GM19455 (cell line): ENCODE measurements around the gene SORCS1.
"Not testable (repeated sequence)": the region's sequence is repeated elsewhere in the genome, so short reads cannot be mapped to it uniquely, and the experiment has no call there.

ENCODE experiments used
- ATAC-seq: cut with Tn5 transposase; IDR thresholded peaks from one replicate; pipeline ENCODE4 v1.9.1; 2021; ENCODE audit not compliant: unreplicated experiment

The SORCS1 gene

DNA sequence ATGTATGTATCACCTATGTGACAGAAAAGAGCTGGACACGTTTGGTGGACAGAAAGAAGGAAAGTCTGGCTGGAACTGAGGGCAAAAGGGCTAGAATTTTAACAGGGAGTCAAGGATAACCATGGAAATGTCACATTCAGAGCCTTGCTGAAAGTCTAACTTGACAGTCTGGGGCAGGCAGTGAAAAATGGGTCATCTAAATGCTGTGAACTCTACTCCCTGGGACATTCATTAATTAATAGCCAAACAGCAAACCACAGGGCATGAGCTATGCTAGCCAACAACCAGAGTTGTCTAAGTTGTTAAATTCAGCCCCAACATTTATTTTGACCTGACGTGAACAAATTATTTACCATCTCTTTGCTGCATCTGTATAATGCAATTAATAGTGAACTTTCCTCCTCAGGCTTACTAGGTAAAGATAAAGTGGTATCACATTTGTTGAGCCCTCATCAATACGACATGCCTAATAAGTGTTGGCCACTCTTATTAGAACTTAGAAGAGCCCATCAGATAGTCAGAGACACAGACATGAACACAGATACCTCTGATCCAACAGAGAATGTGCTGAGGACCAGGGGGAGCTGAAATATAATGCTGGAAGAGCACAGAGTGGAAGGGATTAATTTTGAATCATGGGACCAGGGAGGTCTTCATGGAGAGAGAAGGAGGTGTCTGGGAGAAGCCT, 109.9 kb downstream of the SORCS1 start:
- no peak for ATAC-seq

- no peak for ATAC-seq
These were observed 112.7 kb downstream of the SORCS1 start for GRCh38 chr10:107051769-107052168.

- no peak for ATAC-seq
These were observed 121.0 kb downstream of the SORCS1 start for GRCh38 chr10:107043461-107043860.

DNA sequence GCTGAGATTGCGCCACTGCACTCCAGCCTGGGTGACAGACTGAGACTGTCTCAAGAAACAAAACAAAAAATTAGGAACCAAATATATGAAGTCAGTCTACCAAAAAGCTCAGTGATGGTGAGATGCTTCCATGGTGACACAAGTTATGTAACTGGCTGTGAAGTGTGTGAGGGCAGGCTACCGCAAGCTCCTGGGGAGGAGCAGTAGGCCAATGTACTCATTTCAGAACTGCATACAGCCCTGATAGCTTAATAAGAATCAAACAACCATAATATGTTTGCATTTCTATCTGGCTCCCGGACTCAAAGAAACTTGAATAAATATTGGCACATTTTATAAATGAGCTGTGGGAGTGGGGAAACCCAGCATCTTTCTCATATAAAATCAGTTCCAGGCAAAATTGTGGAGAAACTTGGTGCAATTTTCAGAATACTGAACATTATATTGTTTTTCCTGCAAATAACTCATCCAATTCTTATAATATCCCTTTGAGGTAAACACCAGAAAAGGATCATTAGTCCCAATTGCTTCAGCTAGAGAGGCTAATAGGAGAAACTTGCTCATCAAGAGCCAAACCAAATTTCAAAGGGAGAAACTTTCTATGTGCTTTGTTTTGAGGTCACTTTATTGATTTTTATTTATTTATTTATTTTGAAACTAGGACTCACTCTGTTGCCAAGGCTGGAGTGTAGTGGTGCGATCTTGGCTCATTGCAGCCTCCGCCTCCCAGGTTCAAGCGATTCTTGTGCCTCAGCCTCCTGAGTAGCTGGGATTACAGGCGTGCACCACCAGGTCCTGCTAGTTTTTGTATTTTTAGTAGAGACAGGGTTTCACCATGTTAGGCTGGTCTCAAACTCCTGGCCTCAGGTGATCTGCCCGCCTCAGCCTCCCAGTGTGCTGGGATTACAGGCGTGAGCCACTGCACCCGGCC, 127.0 kb downstream of the SORCS1 start:
- ATAC-seq, result no peak

- no peak for ATAC-seq
These were observed 130.6 kb downstream of the SORCS1 start for GRCh38 chr10:107033799-107034422.

DNA sequence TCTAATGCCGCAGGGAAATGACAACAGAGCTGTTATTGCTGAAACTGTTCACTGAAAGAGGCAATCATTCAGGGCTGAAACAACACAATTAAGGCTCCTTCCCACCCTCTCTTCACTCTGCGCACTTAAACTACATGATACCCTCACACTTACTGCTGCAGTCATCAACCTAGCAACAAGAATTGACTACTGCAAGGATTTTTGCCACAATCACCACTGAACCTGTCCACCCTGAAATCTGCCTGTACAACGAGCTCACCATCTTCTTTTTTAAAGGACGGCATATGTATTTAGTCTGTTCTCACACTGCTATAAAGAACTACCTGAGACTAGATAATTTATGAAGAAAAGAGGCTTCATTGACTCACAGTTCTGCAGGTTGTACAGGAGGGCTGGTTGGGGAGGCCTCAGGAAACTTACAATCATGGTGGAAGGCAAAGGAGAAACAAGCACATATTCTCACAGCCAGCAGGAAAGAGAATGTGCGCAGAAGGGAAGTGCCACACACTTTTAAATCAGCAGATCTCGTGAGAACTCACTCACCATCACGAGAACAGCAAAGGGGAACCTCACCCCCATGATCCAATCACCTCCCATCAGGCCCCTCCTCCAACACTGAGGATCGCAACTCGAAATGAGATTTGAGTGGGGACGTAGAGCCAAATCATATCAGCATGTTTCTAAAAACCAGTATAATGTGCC, 131.7 kb downstream of the SORCS1 start:
- ATAC-seq, result no peak

DNA sequence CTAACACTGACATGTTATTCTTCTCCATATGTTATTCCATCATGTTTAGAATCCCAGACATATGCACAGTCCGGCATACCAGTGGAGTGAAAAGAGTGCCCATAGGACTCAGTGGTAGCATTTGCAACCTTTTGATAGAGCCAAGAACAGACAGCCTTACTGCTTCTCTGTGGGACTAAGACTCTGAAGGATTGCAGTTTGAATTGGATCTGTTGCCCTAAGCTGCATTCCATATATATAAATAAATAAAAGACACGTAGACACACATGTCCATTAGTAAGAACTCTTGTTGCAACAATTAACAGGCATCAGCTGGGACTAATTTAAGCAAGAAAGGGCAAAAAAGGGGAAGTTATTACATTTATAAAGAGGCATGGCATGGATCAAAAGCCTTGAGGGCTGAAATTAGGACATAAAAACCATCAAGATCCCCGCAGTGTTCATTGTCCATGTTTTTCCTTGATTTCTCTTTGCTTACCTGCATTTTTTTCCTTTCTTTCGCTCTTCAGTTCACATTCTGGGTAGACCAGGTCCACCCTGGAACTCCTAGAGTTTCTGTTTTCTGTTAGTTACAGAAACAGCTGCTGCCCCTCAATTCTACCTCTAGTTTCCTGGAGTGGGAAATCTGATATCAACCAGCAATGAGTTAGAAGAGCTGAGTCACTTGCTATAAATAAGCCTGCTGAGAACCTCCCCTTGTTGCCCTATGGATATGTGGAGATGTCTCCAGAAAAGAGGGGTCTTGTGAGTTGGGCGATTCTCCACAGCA, 132.4 kb downstream of the SORCS1 start:
- no peak for ATAC-seq

GRCh38 chr10:107028236-107028635, 136.3 kb downstream of the SORCS1 start:
- no peak for ATAC-seq

DNA sequence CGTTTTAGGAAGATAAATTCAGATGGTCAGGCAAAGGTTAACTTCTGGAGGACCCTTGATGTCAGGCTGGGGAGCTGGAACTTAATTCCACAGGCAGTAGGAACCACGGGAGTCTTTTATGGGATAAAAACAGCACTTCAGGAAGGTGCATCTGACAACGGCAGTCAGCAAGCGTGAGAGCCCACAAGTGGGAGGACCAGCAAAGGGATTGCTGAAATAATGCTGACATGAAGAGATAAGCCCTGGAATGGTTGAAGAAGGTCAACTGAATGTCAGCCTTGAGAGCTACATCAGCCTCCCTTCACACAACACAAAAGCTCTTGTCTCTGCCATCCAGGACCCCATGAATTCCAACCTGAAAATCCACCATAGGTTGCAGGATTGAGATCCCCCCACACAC, 138.8 kb downstream of the SORCS1 start:
- no peak for ATAC-seq

DNA sequence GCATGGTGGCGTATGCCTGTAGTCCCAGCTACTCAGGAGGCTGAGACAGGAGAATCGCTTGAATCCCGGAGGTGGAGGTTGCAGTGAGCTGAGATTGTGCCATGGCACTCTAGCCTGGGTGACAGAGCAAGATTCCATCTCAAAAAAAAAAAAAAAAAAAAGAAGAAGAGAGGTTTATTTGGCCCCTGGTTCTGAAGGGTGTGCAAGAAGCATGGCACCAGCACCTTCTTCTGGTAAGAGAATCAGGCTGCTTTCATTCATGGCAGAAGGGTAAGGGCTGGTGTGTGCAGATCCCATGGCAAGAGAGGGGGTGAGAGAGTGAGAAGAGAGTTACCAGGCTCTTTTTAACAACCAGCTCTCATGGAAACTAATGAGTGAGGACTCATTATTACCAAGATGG, 140.5 kb downstream of the SORCS1 start:
- ATAC-seq, result not testable (repeated sequence)

DNA sequence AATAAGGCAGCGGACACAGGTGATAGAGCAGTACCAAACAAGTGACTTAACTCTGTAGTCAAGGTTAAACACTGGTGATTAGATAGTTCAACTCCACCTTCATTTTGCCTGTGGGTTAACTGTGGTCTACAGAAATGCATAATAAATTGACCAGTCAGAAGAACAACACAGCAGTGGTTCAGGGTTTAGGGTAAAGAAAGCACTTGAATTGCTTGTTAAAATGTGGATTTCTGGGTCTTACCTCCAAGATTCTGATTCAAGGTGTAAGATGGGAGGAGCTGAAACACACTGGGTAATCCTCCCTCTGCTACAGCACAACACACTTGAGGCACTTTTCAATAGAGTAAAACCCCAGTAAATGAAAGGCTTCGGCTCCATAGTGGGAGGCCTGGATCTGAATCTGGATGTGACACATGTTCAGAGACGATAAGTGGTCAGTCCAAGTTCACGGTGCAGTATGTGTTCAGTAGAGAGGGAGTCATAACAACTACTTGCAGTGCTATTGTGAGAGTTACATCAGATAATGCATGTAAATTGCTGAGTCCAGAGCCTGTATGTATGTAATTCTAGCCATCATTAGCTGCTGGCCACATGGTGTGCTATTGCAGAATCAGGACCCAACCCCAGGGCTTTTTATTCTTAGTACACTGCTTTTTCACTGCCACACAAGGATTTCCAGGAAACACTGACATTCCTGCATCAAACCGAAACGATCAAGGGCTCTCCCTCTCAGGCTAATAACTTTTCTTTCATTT, 141.7 kb downstream of the SORCS1 start:
- ATAC-seq, result no peak

DNA sequence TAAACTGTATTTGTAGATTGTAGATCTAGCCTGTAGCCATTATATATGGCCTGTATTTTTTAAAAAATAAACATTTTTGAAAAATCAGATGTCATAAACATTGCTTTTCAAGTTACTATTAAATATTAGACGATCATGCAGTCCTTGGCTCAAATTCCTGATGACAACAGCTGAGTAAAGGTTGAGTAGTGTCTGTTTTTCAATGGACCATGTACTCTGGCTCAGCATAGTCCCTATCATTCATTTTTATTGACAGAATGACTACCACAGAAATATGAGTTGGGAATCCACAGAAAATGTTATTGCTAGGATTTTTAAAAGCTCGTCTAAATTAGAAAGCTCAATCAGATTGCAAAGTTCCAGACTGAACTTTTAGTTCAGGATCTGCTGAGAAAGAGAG, 145.4 kb downstream of the SORCS1 start:
- ATAC-seq, result no peak

- ATAC-seq, result no peak
These were observed 151.1 kb downstream of the SORCS1 start for GRCh38 chr10:107013258-107014006.

GRCh38 chr10:107011992-107012391, 152.5 kb downstream of the SORCS1 start:
- no peak for ATAC-seq

DNA sequence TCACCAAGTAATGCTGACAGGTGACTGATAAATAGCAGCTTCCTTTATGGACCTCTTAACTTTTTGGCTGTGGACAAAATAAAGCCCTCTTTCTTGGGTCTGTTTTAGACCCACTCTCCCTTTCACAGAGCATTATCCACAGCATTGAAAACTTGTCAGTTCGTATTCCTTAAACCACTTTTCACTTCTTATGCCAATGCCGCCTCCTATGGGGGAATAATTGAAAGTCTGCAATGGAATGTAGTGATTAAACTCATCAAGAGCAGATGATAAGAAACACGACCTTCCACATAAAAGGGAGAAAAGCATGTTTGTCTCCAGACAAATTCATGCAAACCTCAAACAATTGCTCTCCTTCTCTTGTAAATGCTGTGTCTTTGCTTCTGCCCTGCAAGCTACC, 153.4 kb downstream of the SORCS1 start:
- ATAC-seq, result no peak

GRCh38 chr10:107010531-107010930, 154.0 kb downstream of the SORCS1 start:
- ATAC-seq, result no peak

- ATAC-seq, result no peak
These were observed 160.1 kb downstream of the SORCS1 start for GRCh38 chr10:107004362-107004761.

DNA sequence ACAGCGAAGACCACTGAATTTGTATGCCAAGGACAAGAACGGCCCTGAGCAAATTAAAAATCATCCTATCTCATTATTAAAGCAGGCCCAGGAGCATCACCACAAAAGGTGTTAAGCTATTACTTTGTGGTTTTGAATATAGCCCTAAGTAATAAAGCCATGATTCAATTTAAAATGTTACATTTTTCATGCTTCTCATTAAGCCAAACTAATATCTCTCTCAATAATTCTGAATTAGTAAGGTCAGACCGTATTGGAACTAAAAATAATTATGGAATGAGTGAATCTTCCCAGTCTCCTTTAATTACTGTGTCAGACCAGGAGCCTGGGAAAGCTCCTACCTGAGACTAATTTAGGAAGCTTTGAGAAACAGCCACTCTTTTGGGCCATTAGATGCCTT, 162.4 kb downstream of the SORCS1 start:
- ATAC-seq, result no peak

GRCh38 chr10:106999118-106999707, 165.3 kb downstream of the SORCS1 start:
- no peak for ATAC-seq
